Liver (tissue), 9 donors: ENCODE measurements around the gene PXDN. TPM values are rescaled to one million over a fixed set of nuclear protein-coding genes. Genes with fewer than 3 reads are reported as not detected.

Source experiments
- DNase-seq: peaks from one replicate; pipeline ENCODE4 v3.0.0-alpha.2; 2017; ENCODE audit warnings: low spot score
- H3K27ac ChIP-seq, 2 donors: one replicate each; pipeline ENCODE4 v1.7.0; 2013; ENCODE audit warnings: inconsistent platforms in 2 of 2, low read length in 2 of 2, control low read depth in 1 of 2, low read depth in 1 of 2, mild to moderate bottlenecking in 1 of 2
- H3K27me3 ChIP-seq, 4 donors: one replicate each; pipeline versions ENCODE4 v1.6.1 to v1.7.0; 2013; ENCODE audit warnings: low read length in 3 of 4, inconsistent platforms in 1 of 4, mild to moderate bottlenecking in 1 of 4, moderate library complexity in 1 of 4; ENCODE audit not compliant: control insufficient read depth in 4 of 4, insufficient read depth in 4 of 4
- H3K36me3 ChIP-seq, 4 donors: one replicate each; pipeline versions ENCODE4 v1.6.1 to v1.7.0; 2013; ENCODE audit warnings: low read length in 3 of 4, mild to moderate bottlenecking in 3 of 4, low read depth in 1 of 4, moderate library complexity in 1 of 4; ENCODE audit not compliant: control insufficient read depth in 4 of 4, insufficient read depth in 3 of 4
- H3K4me1 ChIP-seq, 4 donors: one replicate each; pipeline versions ENCODE4 v1.6.1 to v1.7.0; 2013; ENCODE audit warnings: low read length in 3 of 4, mild to moderate bottlenecking in 3 of 4, moderate library complexity in 1 of 4; ENCODE audit not compliant: control insufficient read depth in 4 of 4, insufficient read depth in 4 of 4
- H3K4me3 ChIP-seq, 3 donors: one replicate each; pipeline versions ENCODE4 v1.6.1 to v1.7.0; 2013; ENCODE audit warnings: low read length in 3 of 3, control low read depth in 1 of 3, low read depth in 1 of 3, mild to moderate bottlenecking in 1 of 3
- H3K9ac ChIP-seq, 2 donors: one replicate each; pipeline ENCODE4 v1.7.0; 2013; ENCODE audit warnings: low read length in 2 of 2, mild to moderate bottlenecking in 2 of 2, moderate library complexity in 2 of 2, control low read depth in 1 of 2, low read depth in 1 of 2
- H3K9me3 ChIP-seq, 4 donors: one replicate each; pipeline versions ENCODE4 v1.6.1 to v1.7.0; 2013; ENCODE audit warnings: low read length in 3 of 4; ENCODE audit not compliant: control insufficient read depth in 4 of 4
- CTCF ChIP-seq: fragments of 150-350 bp; IDR thresholded peaks from 2 replicates; pipeline ENCODE4 v1.5.1; 2017; ENCODE audit warnings: improper control_type of control experiment, low read depth, low read length; ENCODE audit not compliant: missing input control
- EGR1 ChIP-seq, 2 donors: IDR thresholded peaks; 2 replicates each; pipeline ENCODE4 v1.6.1; 2016 to 2018; ENCODE audit warnings: antibody characterized with exemption in 2 of 2, low read depth in 2 of 2
- FOXA1 ChIP-seq: IDR thresholded peaks from 2 replicates; pipeline ENCODE4 v1.6.1; 2016; ENCODE audit warnings: antibody characterized with exemption
- FOXA2 ChIP-seq: IDR thresholded peaks from 2 replicates; pipeline ENCODE4 v1.6.1; 2016; ENCODE audit warnings: antibody characterized with exemption
- GABPA ChIP-seq, 2 donors: IDR thresholded peaks in 1 of 2; conservative IDR thresholded peaks in 1 of 2; 2 replicates each; pipeline ENCODE4 v1.6.1; 2016; ENCODE audit warnings: antibody characterized with exemption in 2 of 2, mild to moderate bottlenecking in 1 of 2, moderate library complexity in 1 of 2
- HNF4A ChIP-seq, 2 donors: conservative IDR thresholded peaks; 2 replicates each; pipeline ENCODE4 v1.6.1; 2016; ENCODE audit warnings: antibody characterized with exemption in 2 of 2, mild to moderate bottlenecking in 2 of 2
- HNF4G ChIP-seq: IDR thresholded peaks from 2 replicates; pipeline ENCODE4 v1.6.1; 2016; ENCODE audit warnings: antibody characterized with exemption
- JUND ChIP-seq, 2 donors: IDR thresholded peaks; 2 replicates each; pipeline ENCODE4 v1.6.1; 2016; ENCODE audit warnings: antibody characterized with exemption in 2 of 2
- MAX ChIP-seq: IDR thresholded peaks from 2 replicates; pipeline ENCODE4 v1.6.1; 2016; ENCODE audit warnings: antibody characterized with exemption
- NR2F2 ChIP-seq: IDR thresholded peaks from 2 replicates; pipeline ENCODE4 v1.6.1; 2016; ENCODE audit warnings: antibody characterized with exemption
- RAD21 ChIP-seq, 2 donors: IDR thresholded peaks; 2 replicates each; pipeline ENCODE4 v1.6.1; 2016; ENCODE audit warnings: antibody characterized with exemption in 2 of 2, mild to moderate bottlenecking in 2 of 2
- REST ChIP-seq: IDR thresholded peaks from 2 replicates; pipeline ENCODE4 v1.6.1; 2016; ENCODE audit warnings: antibody characterized with exemption, mild to moderate bottlenecking
- RXRA ChIP-seq, 2 donors: IDR thresholded peaks; 2 replicates each; pipeline ENCODE4 v1.6.1; 2017 to 2018; ENCODE audit warnings: antibody characterized with exemption in 2 of 2, mild to moderate bottlenecking in 1 of 2
- SP1 ChIP-seq: IDR thresholded peaks from 2 replicates; pipeline ENCODE4 v1.6.1; 2018; ENCODE audit warnings: antibody characterized with exemption, mild to moderate bottlenecking
- TAF1 ChIP-seq: conservative IDR thresholded peaks from 2 replicates; pipeline ENCODE4 v1.6.1; 2016; ENCODE audit warnings: antibody characterized with exemption, mild to moderate bottlenecking
- YY1 ChIP-seq: IDR thresholded peaks from 2 replicates; pipeline ENCODE4 v1.6.1; 2016; ENCODE audit warnings: antibody characterized with exemption, mild to moderate bottlenecking
- whole genome bisulfite sequencing: extraction: QIAGEN DNeasy Blood & Tissue Kit; methylation state at CpG from one replicate; pipeline ENCODE4 v1.1.7; 2013; 5-methylcytosine and 5-hydroxymethylcytosine counted together
- polyA plus RNA-seq, 2 donors: library from polyadenylated mRNA; stranded (reverse) in 1 of 2; unstranded in 1 of 2; fragments of 200-250 nt in 1 of 2; fragments of >200 nt in 1 of 2; fragmentation: Nextera tagmentation in 1 of 2; extraction: Ambion mirVana in 1 of 2; gene quantifications; one replicate each; pipeline versions ENCODE4 v1.2.1 to v1.2.3, GENCODE V29; 2013 to 2015
- total RNA-seq, 2 donors: library from RNA; depleted of rRNA; stranded (reverse); fragments of >200 nt; gene quantifications; one replicate each; pipeline ENCODE4 v1.2.3, GENCODE V29; 2014
- TF ChIP-seq, protein P1 (sequence below): IDR thresholded peaks from 2 replicates; pipeline ENCODE4 v1.6.1; 2016; ENCODE audit warnings: antibody characterized with exemption
- TF ChIP-seq, protein P2 (sequence below): IDR thresholded peaks from 2 replicates; pipeline ENCODE4 v1.6.1; 2016; ENCODE audit warnings: antibody characterized with exemption
- donor health status: healthy.
- donor health status: healthy.
- donor health status: healthy.
- donor health status: healthy.
- donor health status: healthy.

Gene PXDN
- total and polyA plus RNA-seq, 4 donors: 4.2 to 21.5 (median 16.9) TPM

GRCh38 chr2:1672738-1673137 lies 71.6 kb downstream of the PXDN start:
- H3K27ac ChIP-seq: no peak overlapping the region
- no peak for DNase-seq

More at GRCh38 chr2:1672738-1673137, 71.6 kb downstream of the PXDN start:
- Histone ChIP-seq H3K4me1 (no peaks in the 10 kb centered on the region), H3K4me3 (no peak overlapping the region), H3K9me3 (no peaks in the 10 kb centered on the region), H3K36me3 (peaks cover 0 to 1% (median 0%) of the 10 kb centered on the region in 4 donors), H3K9ac (no peak overlapping the region), H3K27me3 (peaks cover 0 to 2% (median 0%) of the 10 kb centered on the region in 4 donors)
- TF ChIP-seq JUND (IDR thresholded peaks at IDR 0.05) (no peak), HNF4A (conservative IDR thresholded peaks at IDR 0.05) (no peak), NR2F2 (no peak), TAF1 (no peak), EGR1 (IDR thresholded peaks at IDR 0.05; ENCODE audit: low read depth in 2 of 2) (no peak), RAD21 (IDR thresholded peaks at IDR 0.05) (no peak), MAX (no peak), REST (no peak), HNF4G (no peak), YY1 (no peak), CTCF (no peak), GABPA (IDR thresholded peaks at IDR 0.05 in 1 of 2, conservative IDR thresholded peaks at IDR 0.05 in 1 of 2) (no peak), FOXA2 (no peak), RXRA (IDR thresholded peaks at IDR 0.05) (no peak), SP1 (no peak), FOXA1 (no peak)
- TF ChIP-seq, protein P1, sequence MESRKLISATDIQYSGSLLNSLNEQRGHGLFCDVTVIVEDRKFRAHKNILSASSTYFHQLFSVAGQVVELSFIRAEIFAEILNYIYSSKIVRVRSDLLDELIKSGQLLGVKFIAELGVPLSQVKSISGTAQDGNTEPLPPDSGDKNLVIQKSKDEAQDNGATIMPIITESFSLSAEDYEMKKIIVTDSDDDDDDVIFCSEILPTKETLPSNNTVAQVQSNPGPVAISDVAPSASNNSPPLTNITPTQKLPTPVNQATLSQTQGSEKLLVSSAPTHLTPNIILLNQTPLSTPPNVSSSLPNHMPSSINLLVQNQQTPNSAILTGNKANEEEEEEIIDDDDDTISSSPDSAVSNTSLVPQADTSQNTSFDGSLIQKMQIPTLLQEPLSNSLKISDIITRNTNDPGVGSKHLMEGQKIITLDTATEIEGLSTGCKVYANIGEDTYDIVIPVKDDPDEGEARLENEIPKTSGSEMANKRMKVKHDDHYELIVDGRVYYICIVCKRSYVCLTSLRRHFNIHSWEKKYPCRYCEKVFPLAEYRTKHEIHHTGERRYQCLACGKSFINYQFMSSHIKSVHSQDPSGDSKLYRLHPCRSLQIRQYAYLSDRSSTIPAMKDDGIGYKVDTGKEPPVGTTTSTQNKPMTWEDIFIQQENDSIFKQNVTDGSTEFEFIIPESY: no peak
- TF ChIP-seq, protein P2, sequence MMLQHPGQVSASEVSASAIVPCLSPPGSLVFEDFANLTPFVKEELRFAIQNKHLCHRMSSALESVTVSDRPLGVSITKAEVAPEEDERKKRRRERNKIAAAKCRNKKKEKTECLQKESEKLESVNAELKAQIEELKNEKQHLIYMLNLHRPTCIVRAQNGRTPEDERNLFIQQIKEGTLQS: no peak
- 87% methylated on average over 5 of the region's 5 CpGs for WGBS
